Transverse colon (tissue), 4 donors: Measurements from ENCODE around the gene KIF2A.

ENCODE experiments used
- CTCF ChIP-seq, 5 experiments: fragments of 200-600 bp in 3 of 5; fragments of 450-650 bp in 2 of 5; sonication (generic) in 3 of 5; IDR thresholded peaks; 1 replicate in 2 of 5; 2 replicates in 3 of 5; pipeline ENCODE4 v1.5.1; 2016 to 2017; ENCODE audit warnings: antibody characterized with exemption in 5 of 5, inconsistent platforms in 3 of 5, mild to moderate bottlenecking in 2 of 5, moderate library complexity in 1 of 5
- EP300 ChIP-seq: sonication (generic); formaldehyde crosslinking; IDR thresholded peaks from one replicate; pipeline ENCODE4 v1.6.1; 2017; ENCODE audit warnings: antibody characterized with exemption, low read depth
- POLR2A ChIP-seq: fragments of 450-650 bp; IDR thresholded peaks from one replicate; pipeline ENCODE4 v1.6.1; 2016; ENCODE audit warnings: antibody characterized with exemption, mild to moderate bottlenecking, moderate library complexity
- POLR2AphosphoS5 ChIP-seq, 3 donors: sonication (generic); formaldehyde crosslinking; IDR thresholded peaks; one replicate each; pipeline ENCODE4 v1.6.1; 2016; ENCODE audit warnings: antibody characterized with exemption in 3 of 3

GRCh38 chr5:62327138-62328053, 21.4 kb downstream of the KIF2A start:
- TF ChIP-seq POLR2AphosphoS5 (IDR thresholded peaks at IDR 0.05) (no peak), POLR2A (no peak), CTCF (IDR thresholded peaks at IDR 0.05) (no peak), EP300 (no peak)
